ENCODE results near the gene CRADD.

DNA sequence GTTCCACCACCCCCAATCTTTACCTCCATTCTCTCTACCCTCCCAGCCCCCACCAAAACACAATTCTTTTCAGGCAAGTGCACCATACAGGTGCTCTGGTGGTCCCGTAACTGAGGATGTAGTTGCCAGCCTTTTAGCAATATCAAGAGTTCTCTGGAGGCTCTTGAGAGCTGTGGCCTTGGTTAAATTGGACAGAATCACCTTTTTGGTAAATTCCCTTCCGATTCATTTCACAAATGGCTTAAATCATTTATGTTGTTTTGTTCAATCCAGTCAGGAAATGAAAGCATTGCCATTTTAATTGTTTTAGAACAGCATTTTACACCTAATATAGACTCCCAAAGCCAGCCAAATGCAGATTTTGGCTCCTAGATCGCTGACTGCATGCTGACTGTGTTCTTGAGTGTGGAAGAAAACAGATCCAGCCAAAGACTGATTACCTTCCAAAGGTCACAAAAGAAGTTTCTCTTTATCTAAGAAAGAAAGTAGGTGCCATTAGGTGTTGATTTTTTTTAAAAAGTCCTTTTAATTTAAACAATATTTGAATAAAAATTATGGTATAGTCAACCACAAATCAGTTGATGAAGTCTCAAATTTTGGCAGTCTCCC is 25.6 kb downstream of the CRADD start:
- no peak for TF ChIP-seq CTCF (IDR thresholded peaks at IDR 0.05)
- TF ChIP-seq POLR2AphosphoS5 (IDR thresholded peaks at IDR 0.05): no peak
